ENCODE data around the gene UBE3C. TPM values are rescaled to one million over a fixed set of nuclear protein-coding genes. Genes with fewer than 3 reads are reported as not detected.
"Not testable (repeated sequence)": the region's sequence is repeated elsewhere in the genome, so short reads cannot be mapped to it uniquely, and the experiment has no call there.

Gene UBE3C
- polyA plus RNA-seq (ENCODE audit: low read depth in 6 of 6) = 10 to 100 TPM; 16.2 to 22.0 (median 17.5) TPM

DNA sequence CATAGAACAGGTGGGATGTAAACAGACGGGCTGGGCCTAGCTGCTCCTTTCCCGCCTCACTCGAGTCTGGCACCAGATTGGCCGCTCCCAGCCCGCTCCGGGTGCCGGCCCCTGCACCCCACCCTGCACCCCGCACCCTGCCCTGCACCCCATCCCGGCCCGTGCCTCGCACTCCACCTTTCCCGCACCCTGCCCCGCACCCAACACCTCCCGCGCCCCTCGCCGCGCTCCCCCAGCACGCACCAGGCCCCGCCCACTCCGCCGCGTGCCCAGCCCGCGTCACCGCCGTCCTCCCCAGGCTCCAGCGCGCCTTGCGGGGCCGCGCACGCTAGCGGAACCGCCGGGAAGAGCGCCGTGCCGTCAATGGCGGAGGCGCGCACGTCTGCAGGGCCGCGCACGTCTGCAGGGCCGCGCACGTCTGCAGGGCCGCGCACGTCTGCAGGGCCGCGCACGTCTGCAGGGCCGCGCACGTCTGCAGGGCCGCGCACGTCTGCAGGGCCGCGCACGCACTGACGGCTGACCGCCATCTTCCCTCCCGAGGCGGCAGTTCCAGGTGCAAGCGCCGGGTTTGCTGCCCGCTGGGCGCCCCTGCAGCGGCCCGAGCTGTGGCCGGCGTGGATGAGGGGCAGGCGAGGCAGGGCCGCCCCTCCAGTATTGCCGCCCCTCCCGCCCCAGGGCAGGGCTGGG, at the start of gene UBE3C:
TSS of gene UBE3C (plus strand) at position 503 of the 687 bp plus-strand sequence. CDS start 347 bp downstream, outside the sequence.
- Mint-ChIP-seq H3K27ac (peak within 1 kb of the TSS; percentile 39 to 98 (median 84)), H3K36me3 (peaks cover 0 to 3% of the 10 kb centered on the region in 2 donors), H3K9me3 (no peaks in the 10 kb centered on the region), H3K4me1 (peaks cover 34 to 40% (median 39%) of the 10 kb centered on the region in 3 donors), H3K4me3 (peak within 1 kb of the TSS; percentile 55 to 91 (median 84)), H3K27me3 (no peaks in the 10 kb centered on the region)
- peak; percentile 92 for DNase-seq
- ATAC-seq (ENCODE audit: low read depth in 2 of 2) = peak; percentile 80 to 82

DNA sequence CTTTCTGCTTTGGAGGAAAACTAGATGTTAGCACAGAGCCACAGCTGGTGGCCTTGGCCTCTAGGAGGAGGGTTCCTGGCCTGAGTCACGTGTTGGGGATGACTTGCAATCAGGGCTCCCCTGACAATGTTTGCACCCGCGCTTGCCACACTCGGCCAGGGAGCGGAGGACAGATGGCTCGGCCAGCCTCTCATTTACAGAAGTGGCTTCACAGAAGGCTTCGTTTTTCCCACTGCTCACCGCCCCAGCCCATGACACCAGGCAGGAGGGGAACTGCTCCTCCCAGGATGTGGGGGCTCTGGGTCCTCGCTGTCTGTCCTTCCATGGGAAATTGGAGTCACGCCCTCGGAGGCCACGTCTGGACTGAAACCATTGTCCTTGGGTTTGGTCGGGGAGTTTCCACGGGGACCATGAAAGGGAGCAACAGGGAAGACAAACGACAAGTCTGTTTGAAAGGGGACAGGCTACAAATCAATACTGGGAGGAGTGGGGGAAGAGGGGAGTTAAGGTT, 49.6 kb upstream of the UBE3C start:
- DNase-seq = no peak
- Mint-ChIP-seq H3K27me3 (peaks cover 14 to 27% (median 21%) of the 10 kb centered on the region in 3 donors), H3K9me3 (peaks cover 11 to 41% (median 23%) of the 10 kb centered on the region in 7 donors), H3K4me1 (no peaks in the 10 kb centered on the region), H3K27ac (no peak overlapping the region), H3K4me3 (no peak overlapping the region), H3K36me3 (peaks cover 4 to 29% of the 10 kb centered on the region in 2 donors)
- no peak for ATAC-seq (ENCODE audit: low read depth in 2 of 2)

DNA sequence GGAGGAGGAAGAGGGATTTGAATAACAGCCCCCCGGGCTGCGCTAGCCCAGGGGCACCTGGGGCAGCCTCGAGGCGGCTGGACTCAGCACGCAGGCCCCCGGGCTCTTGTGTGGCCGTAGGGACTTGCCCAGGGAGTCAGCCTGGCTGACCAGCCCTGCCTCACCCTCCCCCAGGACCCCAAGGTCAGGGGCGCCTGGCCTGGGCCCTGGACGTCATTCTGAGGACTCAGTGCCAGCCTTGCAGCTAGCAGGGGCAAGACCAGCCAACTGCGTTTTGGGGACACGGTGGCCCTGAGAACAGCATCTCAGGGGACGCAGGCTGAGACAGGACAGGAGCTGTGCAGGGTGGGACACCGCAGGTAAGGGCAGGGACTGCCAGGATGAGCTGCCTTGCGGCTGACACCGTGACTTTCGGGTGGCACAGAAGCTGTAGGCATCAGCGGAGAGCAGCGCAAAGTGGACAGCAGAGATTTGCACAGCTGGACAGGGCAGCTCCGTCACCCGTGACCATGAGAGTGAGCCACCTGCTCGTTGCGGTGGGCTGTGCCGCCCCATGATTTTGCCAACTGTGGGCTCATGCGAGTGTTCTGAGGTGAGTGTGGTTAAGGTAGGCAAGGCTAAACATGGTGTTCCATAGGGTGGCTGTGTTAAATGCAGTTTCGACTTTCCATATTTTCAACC, 48.1 kb upstream of the UBE3C start:
- ATAC-seq (ENCODE audit: low read depth in 2 of 2) (no peak), DNase-seq (no peak)
- H3K36me3 Mint-ChIP-seq = peaks cover 4 to 21% of the 10 kb centered on the region in 2 donors

DNA sequence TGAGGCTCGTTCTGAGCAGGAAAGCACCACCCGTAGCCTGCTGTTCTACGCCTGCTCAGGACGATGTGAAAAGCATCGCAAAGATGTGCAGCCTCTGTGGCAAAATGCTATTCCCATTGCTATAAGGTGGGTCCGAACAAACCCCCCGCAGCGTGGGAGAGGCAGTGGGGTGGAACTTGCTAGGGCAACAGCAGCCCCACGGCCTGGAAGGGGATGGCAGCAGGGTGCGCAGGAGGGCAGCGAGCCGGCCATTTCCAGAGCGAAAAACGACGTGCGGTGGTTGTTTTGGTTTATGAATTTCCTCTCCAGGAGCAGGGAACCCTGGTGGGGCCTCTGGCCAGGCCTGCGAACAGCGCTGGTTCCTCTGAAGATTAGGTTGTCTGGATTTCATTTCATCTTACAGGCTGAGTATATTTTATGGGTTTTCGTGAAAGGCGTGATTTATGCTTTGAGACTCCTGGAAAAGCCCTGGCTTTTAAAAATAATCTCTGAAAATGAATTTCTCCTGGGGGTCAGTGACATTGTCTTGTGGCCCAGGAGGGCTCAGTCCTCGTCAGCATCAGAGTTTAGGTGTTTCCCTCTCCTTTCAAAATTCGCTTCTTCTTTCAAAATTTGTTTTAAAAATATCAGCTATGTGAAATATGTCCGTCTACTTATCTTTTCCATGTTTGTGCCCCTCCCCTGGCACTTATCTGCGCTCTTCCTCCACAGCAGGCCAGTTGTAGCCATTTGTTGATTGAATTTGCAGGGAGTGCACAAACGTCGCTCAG, 42.3 kb upstream of the UBE3C start:
- peaks cover 8 to 24% (median 19%) of the 10 kb centered on the region in 7 donors for H3K9me3 Mint-ChIP-seq
- ATAC-seq (ENCODE audit: low read depth in 2 of 2) (no peak), DNase-seq (no peak)
- peaks cover 0 to 20% (median 9%) of the 10 kb centered on the region in 3 donors for H3K27me3 Mint-ChIP-seq
- H3K4me3 Mint-ChIP-seq = no peak overlapping the region
- H3K4me1 Mint-ChIP-seq = no peaks in the 10 kb centered on the region
- peaks cover 0 to 15% of the 10 kb centered on the region in 2 donors for H3K36me3 Mint-ChIP-seq
- H3K27ac Mint-ChIP-seq = no peak overlapping the region

More for the DNA sequence above, 48.1 kb upstream of the UBE3C start:
- peaks cover 14 to 27% (median 16%) of the 10 kb centered on the region in 3 donors for H3K27me3 Mint-ChIP-seq
- no peaks in the 10 kb centered on the region for H3K4me1 Mint-ChIP-seq
- no peak overlapping the region for H3K27ac Mint-ChIP-seq
- H3K9me3 Mint-ChIP-seq = peaks cover 9 to 26% (median 19%) of the 10 kb centered on the region in 7 donors
- no peak overlapping the region for H3K4me3 Mint-ChIP-seq

DNA sequence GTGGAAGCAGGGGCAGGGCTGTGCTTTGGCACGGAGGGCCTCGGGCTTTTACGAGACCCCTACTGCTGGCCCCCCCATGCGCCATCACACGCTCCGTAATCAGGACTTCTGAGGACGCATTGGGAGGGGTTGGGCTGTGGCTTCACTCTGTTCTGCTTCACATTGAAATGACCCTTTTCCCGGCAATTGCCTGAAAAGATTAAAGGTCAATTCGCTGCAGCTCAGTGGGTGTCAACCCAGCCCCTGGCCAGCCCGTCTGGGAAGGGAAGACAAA, 41.7 kb upstream of the UBE3C start:
- DNase-seq (no peak), ATAC-seq (ENCODE audit: low read depth in 2 of 2) (no peak)
- H3K27ac Mint-ChIP-seq = no peak overlapping the region
- peaks cover 0 to 14% of the 10 kb centered on the region in 2 donors for H3K36me3 Mint-ChIP-seq
- peaks cover 8 to 28% (median 19%) of the 10 kb centered on the region in 7 donors for H3K9me3 Mint-ChIP-seq
- H3K4me3 Mint-ChIP-seq = no peak overlapping the region
- no peaks in the 10 kb centered on the region for H3K4me1 Mint-ChIP-seq
- peaks cover 0 to 25% (median 6%) of the 10 kb centered on the region in 3 donors for H3K27me3 Mint-ChIP-seq

DNA sequence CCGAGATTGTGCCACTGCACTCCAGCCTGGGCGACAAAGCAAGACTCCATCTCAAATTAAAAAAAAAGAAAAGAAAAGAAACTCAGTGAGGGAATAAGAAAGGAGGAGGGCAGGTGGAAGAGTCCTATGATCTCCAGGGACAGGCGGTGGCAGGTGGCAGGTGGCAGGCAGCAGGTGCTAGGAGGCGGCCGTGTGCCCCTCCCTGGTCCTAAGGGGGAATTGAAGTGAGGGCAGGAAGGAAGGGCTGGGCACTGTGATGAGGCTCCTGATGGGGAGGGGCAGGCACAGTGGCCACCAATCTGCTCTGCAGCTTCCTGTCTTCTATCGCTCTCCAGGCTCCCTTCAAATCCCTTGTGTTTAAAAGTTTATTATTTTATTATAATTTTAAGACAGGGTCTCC, 41.2 kb upstream of the UBE3C start:
- Mint-ChIP-seq H3K9me3 (peaks cover 5 to 25% (median 19%) of the 10 kb centered on the region in 7 donors), H3K4me1 (no peaks in the 10 kb centered on the region), H3K27ac (no peak overlapping the region), H3K27me3 (peaks cover 0 to 30% (median under 1%) of the 10 kb centered on the region in 3 donors), H3K4me3 (no peak overlapping the region), H3K36me3 (peaks cover 0 to 8% of the 10 kb centered on the region in 2 donors)
- DNase-seq = no peak
- no peak for ATAC-seq (ENCODE audit: low read depth in 2 of 2)

DNA sequence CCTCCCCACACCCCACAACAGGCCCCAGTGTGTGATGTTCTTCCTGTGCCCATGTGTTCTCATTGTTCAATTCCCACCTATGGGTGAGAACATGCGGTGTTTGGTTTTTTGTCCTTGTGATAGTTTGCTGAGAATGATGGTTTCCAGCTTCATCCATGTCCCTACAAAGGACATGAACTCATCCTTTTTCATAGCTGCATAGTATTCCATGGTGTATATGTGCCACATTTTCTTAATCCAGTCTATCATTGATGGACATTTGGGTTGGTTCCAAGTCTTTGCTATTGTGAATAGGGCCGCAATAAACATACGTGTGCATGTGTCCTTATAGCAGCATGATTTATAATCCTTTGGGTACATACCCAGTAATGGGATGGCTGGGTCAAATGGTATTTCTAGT, 38.7 kb upstream of the UBE3C start:
- not testable (repeated sequence) for H3K4me3 Mint-ChIP-seq; H3K36me3 Mint-ChIP-seq; H3K4me1 Mint-ChIP-seq; H3K27ac Mint-ChIP-seq; ATAC-seq (ENCODE audit: low read depth in 2 of 2); DNase-seq
- Mint-ChIP-seq H3K9me3 (peaks cover 2 to 35% (median 23%) of the 10 kb centered on the region in 7 donors), H3K27me3 (peaks cover 0 to 48% (median 4%) of the 10 kb centered on the region in 3 donors)

DNA sequence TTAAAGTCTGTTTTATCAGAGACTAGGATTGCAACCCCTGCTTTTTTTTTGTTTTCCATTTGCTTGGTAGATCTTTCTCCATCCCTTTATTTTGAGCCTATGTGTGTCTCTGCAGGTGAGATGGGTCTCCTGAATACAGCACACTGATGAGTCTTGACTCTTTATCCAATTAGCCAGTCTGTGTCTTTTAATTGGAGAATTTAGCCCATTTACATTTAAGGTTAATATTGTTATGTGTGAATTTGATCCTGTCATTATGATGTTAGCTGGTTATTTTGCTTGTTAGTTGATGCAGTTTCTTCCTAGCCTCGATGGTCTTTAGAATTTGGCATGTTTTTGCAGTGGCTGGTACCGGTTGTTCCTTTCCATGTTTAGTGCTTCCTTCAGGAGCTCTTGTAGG, 35.1 kb upstream of the UBE3C start:
- Mint-ChIP-seq H3K9me3 (peaks cover 8 to 66% (median 37%) of the 10 kb centered on the region in 7 donors), H3K36me3 (peaks cover 5 to 11% of the 10 kb centered on the region in 2 donors), H3K27me3 (peaks cover 0 to 45% (median 15%) of the 10 kb centered on the region in 3 donors)
- not testable (repeated sequence) for H3K4me1 Mint-ChIP-seq; DNase-seq; H3K27ac Mint-ChIP-seq; H3K4me3 Mint-ChIP-seq; ATAC-seq (ENCODE audit: low read depth in 2 of 2)

DNA sequence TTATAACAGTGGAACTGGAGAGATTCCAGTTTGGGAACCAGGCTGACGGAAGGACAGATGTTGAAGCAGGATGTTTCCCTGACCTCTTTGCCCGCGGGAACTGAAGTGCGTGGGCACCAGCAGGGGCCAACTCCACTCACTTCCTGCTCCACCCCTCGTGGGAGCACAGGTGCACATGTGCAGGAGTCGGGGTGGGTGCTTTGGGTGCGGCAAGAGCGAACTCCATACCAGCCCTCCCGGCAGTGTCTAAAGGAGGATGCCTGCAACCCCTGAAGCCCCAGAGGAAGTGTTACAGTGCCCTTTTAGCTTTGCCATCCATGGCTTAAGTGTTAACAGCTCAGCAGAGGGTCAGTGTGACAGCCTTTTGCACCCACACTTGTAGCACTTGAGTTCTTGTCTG, 27.4 kb upstream of the UBE3C start:
- Mint-ChIP-seq H3K36me3 (peaks cover 5 to 7% of the 10 kb centered on the region in 2 donors), H3K9me3 (peaks cover 8 to 54% (median 25%) of the 10 kb centered on the region in 7 donors), H3K4me3 (no peak overlapping the region), H3K4me1 (no peaks in the 10 kb centered on the region), H3K27me3 (peaks cover 7 to 39% (median 7%) of the 10 kb centered on the region in 3 donors), H3K27ac (no peak overlapping the region)
- DNase-seq (no peak), ATAC-seq (ENCODE audit: low read depth in 2 of 2) (no peak)

DNA sequence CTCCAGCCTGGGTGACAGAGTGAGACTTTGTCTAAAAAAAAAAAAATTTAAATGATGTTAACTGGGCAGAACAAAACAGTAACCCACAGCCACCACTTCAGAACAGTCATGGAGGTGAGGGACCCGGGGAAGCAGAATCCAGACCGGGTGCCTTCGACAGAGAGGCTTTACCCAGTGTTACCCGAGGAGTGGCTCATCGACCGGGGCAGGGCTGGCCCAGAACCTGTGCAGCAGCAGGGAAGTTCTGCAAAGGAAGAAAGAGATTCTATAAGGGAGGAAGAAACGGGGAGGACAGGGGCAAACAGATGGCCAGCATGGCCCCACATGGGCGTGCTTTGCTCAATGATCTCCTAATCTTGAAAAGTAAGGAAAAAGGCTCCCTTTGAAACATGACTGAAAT, 26.0 kb upstream of the UBE3C start:
- no peaks in the 10 kb centered on the region for H3K4me1 Mint-ChIP-seq
- no peak overlapping the region for H3K4me3 Mint-ChIP-seq
- DNase-seq (no peak), ATAC-seq (ENCODE audit: low read depth in 2 of 2) (no peak)
- H3K36me3 Mint-ChIP-seq = peaks cover 5 to 7% of the 10 kb centered on the region in 2 donors
- peaks cover 4 to 35% (median 7%) of the 10 kb centered on the region in 3 donors for H3K27me3 Mint-ChIP-seq
- H3K9me3 Mint-ChIP-seq = peaks cover 7 to 54% (median 20%) of the 10 kb centered on the region in 7 donors
- no peak overlapping the region for H3K27ac Mint-ChIP-seq

DNA sequence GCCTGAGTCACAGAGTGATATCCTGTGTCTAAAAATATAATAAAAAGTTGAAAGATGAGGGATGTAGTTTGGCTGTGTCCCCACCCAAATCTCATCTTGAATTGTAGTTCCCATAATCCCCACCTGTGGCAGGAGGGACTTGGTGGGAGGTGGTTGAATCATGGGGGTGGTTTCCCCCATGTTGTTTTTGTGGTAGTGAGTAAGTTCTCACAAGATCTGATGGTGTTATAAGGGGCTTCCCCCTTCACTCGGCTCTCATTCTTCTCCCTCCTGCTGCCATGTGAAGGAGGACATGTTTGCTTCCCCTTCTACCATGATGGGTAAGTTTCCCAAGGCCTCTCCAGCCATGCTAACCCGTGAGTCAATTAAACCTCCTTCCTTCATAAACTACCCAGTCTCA, 25.1 kb upstream of the UBE3C start:
- DNase-seq (no peak), ATAC-seq (ENCODE audit: low read depth in 2 of 2) (no peak)
- peaks cover 0 to 32% (median 7%) of the 10 kb centered on the region in 3 donors for H3K27me3 Mint-ChIP-seq
- peaks cover 5 to 7% of the 10 kb centered on the region in 2 donors for H3K36me3 Mint-ChIP-seq
- H3K4me3 Mint-ChIP-seq = no peak overlapping the region
- H3K27ac Mint-ChIP-seq = no peak overlapping the region
- H3K4me1 Mint-ChIP-seq = no peaks in the 10 kb centered on the region
- peaks cover 4 to 55% (median 20%) of the 10 kb centered on the region in 7 donors for H3K9me3 Mint-ChIP-seq

DNA sequence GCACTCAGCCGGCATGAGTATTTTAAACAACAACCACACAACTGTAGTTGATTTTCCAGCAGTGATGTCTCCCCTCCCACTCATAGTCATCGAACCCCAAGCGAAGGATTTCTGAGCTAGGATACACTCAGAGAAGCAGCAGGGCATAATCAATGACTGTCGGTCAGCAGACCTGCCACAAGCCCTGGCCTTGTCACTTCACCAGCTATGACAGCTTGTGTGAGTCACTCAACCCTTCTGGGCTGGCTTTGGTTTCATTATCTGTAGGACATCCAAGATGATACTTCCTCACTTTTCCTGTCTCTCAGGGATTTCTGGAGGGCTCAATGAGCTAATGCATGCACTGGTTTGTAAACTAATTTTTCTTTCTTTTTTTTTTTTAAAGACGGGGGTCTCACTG, 22.0 kb upstream of the UBE3C start:
- H3K4me1 Mint-ChIP-seq = no peaks in the 10 kb centered on the region
- peaks cover 5 to 7% of the 10 kb centered on the region in 2 donors for H3K36me3 Mint-ChIP-seq
- peaks cover 3 to 28% (median 8%) of the 10 kb centered on the region in 3 donors for H3K27me3 Mint-ChIP-seq
- H3K4me3 Mint-ChIP-seq = no peak overlapping the region
- ATAC-seq (ENCODE audit: low read depth in 2 of 2) (no peak), DNase-seq (no peak)
- H3K9me3 Mint-ChIP-seq = peaks cover 4 to 42% (median 18%) of the 10 kb centered on the region in 7 donors
- no peak overlapping the region for H3K27ac Mint-ChIP-seq

DNA sequence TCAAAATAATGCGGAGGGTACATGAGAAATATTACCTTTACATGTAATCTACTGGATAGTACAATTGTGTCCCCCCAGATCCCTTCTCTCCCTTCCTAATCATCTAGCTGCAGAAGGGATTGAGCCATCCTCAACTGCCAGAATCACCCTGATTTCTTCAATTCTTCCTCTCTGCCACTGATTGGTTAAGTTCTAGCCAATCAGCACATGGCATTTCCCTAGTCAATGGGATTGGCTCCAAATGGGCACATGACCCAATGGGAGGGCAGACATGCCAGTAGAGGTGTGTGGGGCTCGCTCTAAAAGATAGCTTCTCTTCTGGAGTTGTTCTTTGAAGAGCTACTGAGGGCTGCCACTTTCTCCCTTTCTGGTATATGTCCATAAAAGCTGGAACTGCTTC, 20.9 kb upstream of the UBE3C start:
- Mint-ChIP-seq H3K36me3 (peaks cover 5 to 7% of the 10 kb centered on the region in 2 donors), H3K4me1 (no peaks in the 10 kb centered on the region), H3K27ac (no peak overlapping the region), H3K4me3 (no peak overlapping the region), H3K9me3 (peaks cover 4 to 33% (median 11%) of the 10 kb centered on the region in 7 donors), H3K27me3 (peaks cover 3 to 22% (median 8%) of the 10 kb centered on the region in 3 donors)
- ATAC-seq (ENCODE audit: low read depth in 2 of 2) (no peak), DNase-seq (no peak)
